Hepatocyte (in vitro differentiated cells): ENCODE data around the gene MAP10.

ENCODE experiments used
- EZH2 ChIP-seq: fragments of 200-600 bp; sonication (generic); IDR thresholded peaks from 2 replicates; pipeline ENCODE4 v1.6.1; 2016; ENCODE audit warnings: antibody characterized with exemption, mild to moderate bottlenecking, borderline replicate concordance
- TF ChIP-seq, protein P1 (sequence below): fragments of 200-600 bp; sonication (generic); IDR thresholded peaks from 2 replicates; pipeline ENCODE4 v1.5.1; 2016; ENCODE audit warnings: antibody characterized with exemption, mild to moderate bottlenecking; ENCODE audit not compliant: poor library complexity

GRCh38 chr1:232769733-232770132, 35.5 kb upstream of the MAP10 start:
- TF ChIP-seq, protein P1, sequence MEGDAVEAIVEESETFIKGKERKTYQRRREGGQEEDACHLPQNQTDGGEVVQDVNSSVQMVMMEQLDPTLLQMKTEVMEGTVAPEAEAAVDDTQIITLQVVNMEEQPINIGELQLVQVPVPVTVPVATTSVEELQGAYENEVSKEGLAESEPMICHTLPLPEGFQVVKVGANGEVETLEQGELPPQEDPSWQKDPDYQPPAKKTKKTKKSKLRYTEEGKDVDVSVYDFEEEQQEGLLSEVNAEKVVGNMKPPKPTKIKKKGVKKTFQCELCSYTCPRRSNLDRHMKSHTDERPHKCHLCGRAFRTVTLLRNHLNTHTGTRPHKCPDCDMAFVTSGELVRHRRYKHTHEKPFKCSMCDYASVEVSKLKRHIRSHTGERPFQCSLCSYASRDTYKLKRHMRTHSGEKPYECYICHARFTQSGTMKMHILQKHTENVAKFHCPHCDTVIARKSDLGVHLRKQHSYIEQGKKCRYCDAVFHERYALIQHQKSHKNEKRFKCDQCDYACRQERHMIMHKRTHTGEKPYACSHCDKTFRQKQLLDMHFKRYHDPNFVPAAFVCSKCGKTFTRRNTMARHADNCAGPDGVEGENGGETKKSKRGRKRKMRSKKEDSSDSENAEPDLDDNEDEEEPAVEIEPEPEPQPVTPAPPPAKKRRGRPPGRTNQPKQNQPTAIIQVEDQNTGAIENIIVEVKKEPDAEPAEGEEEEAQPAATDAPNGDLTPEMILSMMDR: no peak
- TF ChIP-seq EZH2: no peak
